Measurements from ENCODE around the gene RPUSD4. TPM values are rescaled to one million over a fixed set of nuclear protein-coding genes. Genes with fewer than 3 reads are reported as not detected.

RPUSD4 gene
- total RNA-seq, 1 experiment from 2014 or later: 23.6 TPM

DNA sequence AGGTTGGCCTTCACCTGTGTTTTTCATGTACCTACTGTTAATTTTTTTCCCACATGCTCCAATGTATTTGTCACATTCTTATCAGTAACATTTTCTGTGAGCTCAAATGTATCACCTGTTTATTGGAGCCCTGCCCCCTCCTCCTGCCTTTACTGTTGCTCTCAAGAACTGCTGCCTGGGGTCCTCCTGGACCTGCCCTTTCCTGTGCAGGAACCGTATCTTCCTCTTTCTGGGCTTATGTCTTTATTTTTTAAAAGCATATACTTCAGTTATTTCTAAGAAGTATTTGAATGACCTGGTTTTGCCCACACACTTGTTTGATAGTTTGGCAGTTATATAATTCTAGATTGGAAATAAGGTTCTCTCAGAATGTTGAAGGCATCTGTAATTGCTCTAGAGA lies 6.0 kb upstream of the RPUSD4 start:
- in situ Hi-C loops (cut with HindIII; ENCODE audit: low pct_unique_long_range_greater_than_20kb, low sequenced_read_pairs): loop anchor here (25.0 kb wide), 1 partner anchor 305 kb away; the partner anchor contains the start of genes DDX25 and PUS3
- DNase-seq (ENCODE audit: low read depth, low spot score): no peak

DNA sequence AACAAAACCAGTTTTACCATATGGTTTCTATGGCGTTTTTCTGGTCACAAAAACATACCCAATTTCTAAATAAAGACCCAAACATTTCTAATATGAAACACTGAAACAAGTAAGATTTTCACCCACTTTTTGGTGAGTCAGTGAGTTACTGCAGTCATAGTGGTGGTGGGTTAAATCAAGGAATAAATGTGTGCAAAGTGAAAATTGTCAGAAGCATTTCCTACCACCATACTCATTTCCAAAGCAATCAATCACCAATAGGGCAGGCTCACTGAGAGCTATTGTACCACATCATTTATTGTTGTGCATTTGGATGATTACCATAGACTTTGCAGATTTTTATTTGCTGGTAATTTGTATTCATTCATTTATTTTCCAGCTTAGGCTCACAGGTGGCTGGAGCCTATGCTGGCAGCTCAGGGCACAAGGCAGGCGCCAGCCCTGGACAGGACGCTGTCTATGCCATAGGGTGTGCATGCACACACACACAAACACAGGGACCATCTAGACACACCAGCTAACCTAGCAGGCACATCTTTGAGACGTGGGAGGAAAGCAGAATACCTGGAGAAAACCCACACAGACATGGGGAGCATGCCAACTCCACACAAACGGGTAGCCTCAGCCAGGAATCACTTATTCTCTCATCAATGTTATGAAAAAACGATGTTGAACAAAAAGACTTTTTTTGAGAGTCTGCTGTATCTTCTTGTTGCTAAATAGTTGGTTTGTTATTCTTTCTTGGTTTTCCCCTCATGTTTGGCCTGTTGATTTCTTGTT lies 5.3 kb upstream of the RPUSD4 start:
- in situ Hi-C loops (cut with HindIII; ENCODE audit: low pct_unique_long_range_greater_than_20kb, low sequenced_read_pairs): loop anchor here (25.0 kb wide), 1 partner anchor 304 kb away; the partner anchor contains the start of genes DDX25 and PUS3

DNA sequence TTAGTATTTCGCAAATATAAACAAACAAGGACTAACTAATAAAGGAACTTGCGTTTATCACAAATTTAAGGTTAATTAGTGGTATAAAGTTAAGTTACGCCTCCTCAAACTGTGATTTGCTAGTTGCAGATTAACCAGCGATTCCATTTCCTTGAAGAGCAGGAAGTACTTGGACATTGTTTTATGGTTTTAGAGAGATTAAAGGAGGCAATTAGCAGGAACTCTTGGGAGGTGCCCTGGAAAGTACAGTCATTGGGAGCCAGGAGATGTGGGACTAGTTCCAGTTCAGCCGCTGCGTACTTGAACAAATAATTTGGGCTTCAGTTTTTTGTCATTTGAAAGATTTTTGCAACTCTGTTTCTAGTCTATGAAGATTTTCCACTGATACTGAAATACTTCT lies 3.4 kb upstream of the RPUSD4 start:
- DNase-seq (ENCODE audit: low read depth, low spot score): no peak
- in situ Hi-C loops (cut with HindIII; ENCODE audit: low pct_unique_long_range_greater_than_20kb, low sequenced_read_pairs): loop anchor here (25.0 kb wide), 1 partner anchor 303 kb away; the partner anchor contains the start of genes DDX25 and PUS3

More for the DNA sequence above, 5.3 kb upstream of the RPUSD4 start:
- DNase-seq (ENCODE audit: low read depth, low spot score): no peak

DNA sequence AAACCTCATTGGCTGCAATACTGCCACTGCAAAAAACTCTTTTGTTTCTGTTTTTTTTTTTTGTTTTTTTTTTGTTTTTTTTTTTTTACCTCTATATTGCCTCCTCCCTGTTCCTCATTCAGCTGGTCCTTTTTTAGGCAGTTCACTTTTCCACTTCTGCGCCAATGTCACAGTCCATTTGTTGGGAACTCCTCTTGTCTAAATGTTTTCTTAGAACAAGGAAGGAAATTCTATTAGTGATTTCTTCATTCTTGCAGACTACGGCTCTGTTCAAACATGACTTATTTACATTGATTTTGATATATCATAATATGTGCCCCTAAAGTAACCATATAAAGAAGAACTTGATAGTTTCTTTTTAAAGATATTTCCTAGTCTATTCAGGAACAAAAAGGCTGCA lies 3.0 kb upstream of the RPUSD4 start:
- no peak for DNase-seq (ENCODE audit: low read depth, low spot score)
- in situ Hi-C loops (cut with HindIII; ENCODE audit: low pct_unique_long_range_greater_than_20kb, low sequenced_read_pairs): loop anchor here (25.0 kb wide), 1 partner anchor 302 kb away; the partner anchor contains the start of genes DDX25 and PUS3

DNA sequence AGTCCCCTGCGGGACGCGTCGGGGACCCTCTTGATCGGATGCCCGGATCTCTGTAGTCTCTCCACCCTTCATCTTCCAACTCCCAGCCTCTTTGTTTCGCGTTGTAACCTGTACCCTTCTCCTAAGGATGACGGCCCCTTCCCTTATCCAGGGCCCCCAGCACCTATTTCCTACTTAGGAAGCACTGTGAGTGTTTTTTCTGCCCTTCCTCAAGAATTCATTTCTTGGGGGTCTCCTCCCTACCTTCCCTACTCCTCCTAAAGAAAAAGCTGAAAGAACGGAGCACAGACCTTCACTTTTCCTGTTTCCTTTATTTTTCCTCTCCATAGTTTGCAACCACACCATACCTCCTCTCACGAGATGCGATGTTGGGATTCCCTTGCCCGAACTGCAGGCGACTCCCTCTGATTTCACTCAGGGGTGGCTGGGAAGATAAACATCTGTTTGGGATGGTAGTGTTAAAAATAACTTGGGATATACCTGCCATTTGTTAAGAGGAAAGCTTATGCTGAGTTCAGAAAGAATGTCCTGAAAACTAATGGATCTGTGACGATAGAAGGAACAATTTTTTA lies 725 bp upstream of the RPUSD4 start:
- in situ Hi-C loops (cut with HindIII; ENCODE audit: low pct_unique_long_range_greater_than_20kb, low sequenced_read_pairs): loop anchor here (25.0 kb wide), 1 partner anchor 300 kb away; the partner anchor contains the start of genes DDX25 and PUS3

DNA sequence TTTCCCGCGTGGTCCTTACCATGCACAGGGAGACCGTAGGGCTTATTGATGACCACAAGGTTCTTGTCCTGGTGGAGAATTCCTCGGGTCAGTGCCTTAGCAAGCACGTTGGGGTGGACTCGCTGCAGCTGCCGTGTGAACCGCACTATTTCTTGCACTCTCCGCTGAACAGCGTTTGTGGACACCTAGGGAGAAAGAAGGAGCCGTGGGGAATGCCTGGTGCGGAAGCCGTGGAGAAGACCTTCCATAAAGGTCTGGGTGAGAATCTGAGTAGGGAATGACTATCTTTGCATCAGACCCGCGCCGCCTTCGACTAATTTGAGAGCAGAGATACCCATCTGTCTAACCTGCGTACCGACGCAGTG lies 597 bp downstream of the RPUSD4 start:
- no peak for DNase-seq (ENCODE audit: low read depth, low spot score)

More for the DNA sequence above, 725 bp upstream of the RPUSD4 start:
- no peak for DNase-seq (ENCODE audit: low read depth, low spot score)

DNA sequence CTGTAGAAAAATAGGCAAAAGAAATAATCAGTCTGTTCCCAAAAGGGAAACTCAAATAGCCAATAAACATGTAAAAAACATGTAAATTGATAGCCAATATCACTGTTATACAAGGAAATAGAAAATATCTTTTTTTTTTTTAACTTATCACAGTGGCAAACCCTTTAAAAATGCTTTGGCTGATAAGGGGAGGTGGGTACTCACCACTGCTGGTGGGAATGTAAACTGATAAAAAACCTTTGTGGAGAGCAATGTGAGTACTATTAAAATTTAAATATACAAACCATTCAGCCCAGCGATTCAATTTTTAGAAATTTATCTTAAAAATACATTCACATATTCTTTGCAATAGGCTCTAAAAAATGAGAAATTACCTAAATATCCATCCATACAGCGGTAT lies 3.6 kb downstream of the RPUSD4 start:
- in situ Hi-C loops (cut with HindIII; ENCODE audit: low pct_unique_long_range_greater_than_20kb, low sequenced_read_pairs): loop anchor here (25.0 kb wide), 1 partner anchor 296 kb away; the partner anchor contains the start of genes DDX25 and PUS3
- DNase-seq (ENCODE audit: low read depth, low spot score): no peak

More for the DNA sequence above, 597 bp downstream of the RPUSD4 start:
- in situ Hi-C loops (cut with HindIII; ENCODE audit: low pct_unique_long_range_greater_than_20kb, low sequenced_read_pairs): loop anchor here (25.0 kb wide), 1 partner anchor 299 kb away; the partner anchor contains the start of genes DDX25 and PUS3

DNA sequence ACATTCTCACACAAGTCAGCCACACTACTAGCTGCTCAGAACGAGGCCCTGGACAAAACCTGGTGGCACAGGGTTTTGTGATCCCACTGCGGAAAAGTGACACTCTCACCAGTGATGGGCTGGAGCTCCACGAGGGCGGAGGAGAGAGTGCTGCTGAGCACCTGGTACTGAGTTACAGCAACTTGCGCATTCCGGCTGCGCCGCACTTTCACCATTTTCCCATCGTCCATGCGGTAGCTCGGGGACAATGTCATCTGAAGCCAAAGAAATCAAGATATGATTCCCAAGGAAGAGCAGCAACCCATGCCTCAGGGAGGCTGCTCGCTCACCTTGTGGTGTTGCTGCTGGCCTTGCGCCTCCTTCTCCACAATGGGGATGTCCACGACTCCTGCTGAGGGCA lies 6.1 kb downstream of the RPUSD4 start:
- in situ Hi-C loops (cut with HindIII; ENCODE audit: low pct_unique_long_range_greater_than_20kb, low sequenced_read_pairs): loop anchor here (25.0 kb wide), 1 partner anchor 293 kb away; the partner anchor contains the start of genes DDX25 and PUS3
- DNase-seq (ENCODE audit: low read depth, low spot score): no peak

DNA sequence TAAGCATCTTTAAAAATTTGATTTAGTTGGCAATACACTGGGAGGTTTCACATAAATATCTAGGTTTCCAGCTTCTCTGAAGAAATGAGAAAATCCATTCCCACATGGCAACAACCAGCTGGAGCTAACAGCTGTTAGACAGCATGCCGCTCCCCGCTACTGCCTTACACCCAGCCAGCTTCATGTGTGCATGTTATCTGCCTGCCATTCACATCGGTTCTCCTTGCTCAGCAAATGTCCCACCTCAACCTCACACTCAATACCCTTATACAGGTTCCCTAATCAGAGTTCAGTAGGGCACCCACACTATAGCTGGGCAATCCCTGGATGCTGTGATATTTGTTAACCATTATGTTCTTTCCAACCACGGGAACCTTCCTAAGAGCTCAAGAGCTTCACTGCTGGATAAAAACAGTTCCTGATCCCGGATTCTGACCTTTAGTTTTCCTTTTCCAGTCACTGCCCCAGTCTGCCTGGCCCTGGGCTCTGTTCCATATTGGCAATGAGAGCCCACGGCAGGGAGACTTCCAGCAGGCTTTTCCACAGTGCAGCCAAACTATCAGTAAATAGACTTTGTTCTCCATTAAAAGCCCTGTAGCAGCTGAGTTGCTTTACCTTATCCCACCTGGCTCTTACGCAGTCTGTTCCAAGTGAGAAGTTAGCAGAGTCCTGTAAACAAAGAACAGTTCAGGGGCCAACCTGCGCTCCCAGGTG lies 8.6 kb downstream of the RPUSD4 start:
- no peak for DNase-seq (ENCODE audit: low read depth, low spot score)
- in situ Hi-C loops (cut with HindIII; ENCODE audit: low pct_unique_long_range_greater_than_20kb, low sequenced_read_pairs): loop anchor here (25.0 kb wide), 1 partner anchor 291 kb away; the partner anchor contains the start of genes DDX25 and PUS3

DNA sequence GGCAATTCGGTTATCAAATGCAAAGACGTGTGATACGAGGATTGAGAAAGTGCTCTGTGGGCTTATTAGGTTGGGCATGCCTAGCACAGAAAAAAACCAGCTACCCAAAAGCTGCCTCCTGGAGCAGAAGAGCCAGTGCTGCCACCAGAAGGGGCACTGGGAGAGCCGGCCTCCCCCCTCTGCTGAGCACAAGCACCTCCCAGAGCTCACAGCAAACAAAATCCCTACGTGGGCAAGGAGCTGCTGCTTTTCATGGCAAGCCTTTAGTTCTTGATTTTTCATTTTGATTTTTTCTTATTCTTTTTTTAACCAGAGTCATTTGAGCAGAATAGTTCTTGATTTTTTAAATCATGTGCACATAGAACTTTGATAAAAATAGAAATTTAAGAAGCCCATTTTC lies 12.8 kb downstream of the RPUSD4 start:
- no peak for DNase-seq (ENCODE audit: low read depth, low spot score)
- in situ Hi-C loops (cut with HindIII; ENCODE audit: low pct_unique_long_range_greater_than_20kb, low sequenced_read_pairs): no loop called here

DNA sequence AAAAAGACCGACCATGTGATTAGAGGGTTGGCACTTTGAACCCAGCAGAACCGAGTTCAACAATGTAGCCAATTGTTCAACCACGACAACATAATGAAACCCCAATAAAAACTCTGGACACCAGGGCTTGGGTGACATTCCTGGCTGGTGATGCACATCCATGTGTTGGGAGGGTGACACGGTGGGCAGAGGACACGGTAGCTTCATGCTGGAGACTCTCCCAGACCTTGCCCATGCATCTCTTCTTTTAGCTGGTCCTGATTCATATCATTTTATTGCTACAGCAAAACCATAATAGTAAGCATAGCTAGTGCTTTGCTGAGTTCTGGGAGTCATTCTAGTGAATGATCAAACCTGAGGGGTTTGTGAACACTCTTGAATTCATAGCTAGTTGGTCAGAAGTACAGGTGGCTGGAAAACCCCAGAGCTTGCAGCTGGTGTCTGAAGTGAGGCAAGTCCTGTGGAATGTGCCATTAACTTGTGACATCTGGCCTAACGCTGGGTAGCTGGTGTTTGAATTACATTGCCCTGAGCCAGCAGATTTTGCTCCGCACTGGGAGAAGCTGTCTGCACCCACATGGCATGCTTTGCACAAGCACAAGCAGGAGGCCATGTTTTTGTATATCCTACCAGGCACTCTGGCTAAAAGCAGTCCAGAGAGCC lies 14.0 kb downstream of the RPUSD4 start:
- in situ Hi-C loops (cut with HindIII; ENCODE audit: low pct_unique_long_range_greater_than_20kb, low sequenced_read_pairs): no loop called here
- DNase-seq (ENCODE audit: low read depth, low spot score): no peak

DNA sequence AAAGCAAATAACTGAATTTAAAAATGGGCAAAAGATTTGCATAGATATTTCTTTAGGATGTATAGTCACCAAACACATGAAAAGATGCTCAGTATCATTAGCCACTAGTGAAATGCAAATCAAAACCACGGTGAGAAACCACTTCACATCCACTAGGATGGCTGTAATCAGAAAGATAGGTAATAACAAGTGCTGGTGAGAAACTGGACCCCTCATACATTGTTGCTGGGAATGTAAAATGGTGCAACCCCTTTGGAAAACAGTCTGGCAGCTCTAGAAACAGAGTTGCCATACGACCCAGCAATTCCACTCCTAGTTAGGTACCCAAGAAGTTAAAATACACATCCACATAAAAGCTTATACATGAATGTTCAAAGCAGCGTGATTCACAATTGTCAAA lies 16.3 kb downstream of the RPUSD4 start:
- DNase-seq (ENCODE audit: low read depth, low spot score): no peak
- in situ Hi-C loops (cut with HindIII; ENCODE audit: low pct_unique_long_range_greater_than_20kb, low sequenced_read_pairs): no loop called here

DNA sequence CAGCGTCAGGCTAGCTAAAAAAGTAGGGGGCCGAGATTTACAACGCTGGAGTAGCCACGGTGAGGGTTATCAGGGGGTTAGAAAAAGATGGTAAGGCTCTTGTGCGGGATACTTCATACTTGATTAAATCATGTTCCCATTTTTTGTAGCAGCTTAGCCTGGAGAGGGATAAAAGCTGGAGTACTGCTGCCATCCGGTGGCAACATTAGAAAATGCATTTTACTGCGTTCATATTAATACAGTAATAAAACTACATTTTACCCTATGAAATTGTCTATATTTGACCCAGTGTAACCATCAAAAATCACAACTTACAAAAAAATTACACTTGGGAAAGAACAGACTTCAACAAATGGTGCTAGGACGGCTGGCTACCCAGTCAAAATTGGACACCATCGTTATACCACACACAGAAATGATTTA lies 17.3 kb downstream of the RPUSD4 start:
- peak; percentile 53 for DNase-seq (ENCODE audit: low read depth, low spot score)
- in situ Hi-C loops (cut with HindIII; ENCODE audit: low pct_unique_long_range_greater_than_20kb, low sequenced_read_pairs): no loop called here

DNA sequence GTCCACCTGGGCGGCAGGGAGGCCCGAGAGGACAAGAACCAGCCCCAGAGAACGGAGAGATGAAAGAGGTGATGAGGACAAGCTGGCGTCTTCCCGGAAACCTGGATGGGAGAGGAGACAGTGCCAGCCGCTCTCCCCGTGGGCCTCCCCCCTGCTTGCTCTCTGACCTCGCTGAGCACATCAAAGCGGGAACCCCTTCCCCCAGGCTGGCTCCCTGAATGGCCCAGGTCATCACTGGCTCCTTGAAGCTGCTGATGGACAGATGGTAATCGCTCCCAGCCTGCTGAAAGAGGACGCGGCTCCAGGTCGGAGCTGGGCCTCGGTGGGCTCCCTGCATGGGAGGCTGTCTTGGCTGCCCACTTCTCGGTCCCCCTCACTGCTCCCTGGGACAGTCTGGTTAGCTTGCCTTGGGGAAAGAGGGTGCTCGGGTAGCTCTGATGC lies 18.4 kb downstream of the RPUSD4 start:
- in situ Hi-C loops (cut with HindIII; ENCODE audit: low pct_unique_long_range_greater_than_20kb, low sequenced_read_pairs): no loop called here
- DNase-seq (ENCODE audit: low read depth, low spot score): no peak

DNA sequence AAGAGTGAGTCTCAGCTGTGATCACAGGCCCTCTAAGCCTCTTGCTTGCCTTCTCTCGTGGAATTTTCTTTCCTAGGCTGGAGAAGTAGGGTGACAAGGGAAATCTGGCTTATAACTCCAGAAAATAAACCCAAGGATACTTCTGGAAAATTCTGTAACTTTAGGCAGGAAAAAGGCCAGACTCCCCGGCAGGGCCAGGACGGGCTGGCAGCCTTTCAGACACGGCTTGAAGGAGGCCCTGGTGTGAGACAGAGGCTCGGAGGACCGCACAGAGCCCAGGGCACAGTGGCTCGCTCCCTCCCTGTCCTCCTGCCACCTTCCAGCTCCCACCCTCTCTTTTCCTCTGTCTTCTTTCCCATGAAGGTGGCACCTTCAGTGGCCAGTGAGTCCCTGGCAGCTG lies 19.1 kb downstream of the RPUSD4 start:
- DNase-seq (ENCODE audit: low read depth, low spot score): no peak
- in situ Hi-C loops (cut with HindIII; ENCODE audit: low pct_unique_long_range_greater_than_20kb, low sequenced_read_pairs): no loop called here

DNA sequence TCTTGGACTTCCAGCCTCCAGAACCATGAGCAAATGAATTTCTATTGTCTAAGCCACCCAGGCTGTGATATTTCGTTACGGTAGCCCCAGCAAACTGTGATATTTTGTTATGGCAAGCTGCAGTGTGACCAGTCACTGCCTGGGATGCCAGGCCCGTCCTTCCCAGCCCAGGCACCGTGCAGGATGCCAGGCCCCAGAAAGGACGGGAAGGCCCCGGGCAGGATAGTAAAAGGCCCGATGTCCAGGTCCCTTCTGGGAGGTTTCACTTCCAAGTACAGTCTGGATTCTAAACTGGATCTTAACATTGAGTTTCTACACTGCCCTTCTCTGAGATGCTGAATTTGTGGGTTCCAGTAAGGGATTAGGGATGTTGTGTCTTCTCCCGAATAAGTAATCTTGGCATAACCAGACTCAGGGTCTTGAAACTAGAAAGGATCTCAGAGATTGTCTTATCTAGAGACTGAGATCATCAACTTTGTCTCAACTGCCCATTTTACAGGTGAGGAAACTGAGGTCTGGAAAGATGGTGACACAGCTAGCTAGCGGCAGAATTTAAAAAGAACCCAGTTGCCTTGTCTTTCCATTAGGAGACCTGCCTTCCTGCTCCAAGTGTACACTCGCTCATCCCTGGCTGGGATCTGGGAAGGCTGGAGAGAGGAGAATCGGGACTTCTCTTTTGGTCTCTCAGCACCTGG lies 19.9 kb downstream of the RPUSD4 start:
- in situ Hi-C loops (cut with HindIII; ENCODE audit: low pct_unique_long_range_greater_than_20kb, low sequenced_read_pairs): no loop called here
- DNase-seq (ENCODE audit: low read depth, low spot score): no peak

DNA sequence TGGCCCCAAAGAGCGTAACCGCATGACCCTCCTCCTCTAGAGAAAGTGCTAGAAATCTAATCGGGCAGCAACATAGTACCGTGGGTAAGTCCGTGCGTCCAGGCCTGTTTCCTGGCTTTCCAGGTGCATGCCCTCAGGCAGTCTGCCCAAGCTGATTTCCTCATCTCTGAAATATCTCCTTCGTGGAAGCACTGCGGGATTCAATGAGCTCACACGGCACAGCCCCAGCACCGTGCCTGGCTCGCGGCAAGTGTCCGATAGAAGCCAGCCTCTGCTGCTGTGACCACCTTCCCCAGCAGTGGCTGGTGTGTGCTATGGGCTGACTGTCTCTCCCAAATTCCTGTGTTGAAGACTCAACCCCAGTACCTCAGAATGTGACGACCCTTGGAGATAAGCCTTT lies 20.7 kb downstream of the RPUSD4 start:
- in situ Hi-C loops (cut with HindIII; ENCODE audit: low pct_unique_long_range_greater_than_20kb, low sequenced_read_pairs): no loop called here
- no peak for DNase-seq (ENCODE audit: low read depth, low spot score)

All from SK-MEL-5 (cell line).